GM13977 (cell line): ENCODE measurements around the gene PLXNA2.

Experiments
- DNase-seq: peaks from one replicate; pipeline ENCODE4 v3.0.0; 2012; ENCODE audit warnings: low spot score
- in situ Hi-C: fragments of 300-500 bp; cut with MboI; formaldehyde crosslinking; loops from one replicate; pipeline ENCODE4 v1.12.0; 2022; ENCODE audit warnings: low sequenced_read_pairs, low pct_unique_long_range_greater_than_20kb, mixed read lengths, inconsistent platforms; ENCODE audit not compliant: unreplicated experiment
- TF ChIP-seq, protein P1 (sequence below): IDR thresholded peaks from 2 replicates; pipeline ENCODE4 v1.5.1; 2012; ENCODE audit warnings: mild to moderate bottlenecking, control low read depth; ENCODE audit not compliant: insufficient read depth; ENCODE audit errors: extremely low read depth, missing control alignments

Gene PLXNA2

DNA sequence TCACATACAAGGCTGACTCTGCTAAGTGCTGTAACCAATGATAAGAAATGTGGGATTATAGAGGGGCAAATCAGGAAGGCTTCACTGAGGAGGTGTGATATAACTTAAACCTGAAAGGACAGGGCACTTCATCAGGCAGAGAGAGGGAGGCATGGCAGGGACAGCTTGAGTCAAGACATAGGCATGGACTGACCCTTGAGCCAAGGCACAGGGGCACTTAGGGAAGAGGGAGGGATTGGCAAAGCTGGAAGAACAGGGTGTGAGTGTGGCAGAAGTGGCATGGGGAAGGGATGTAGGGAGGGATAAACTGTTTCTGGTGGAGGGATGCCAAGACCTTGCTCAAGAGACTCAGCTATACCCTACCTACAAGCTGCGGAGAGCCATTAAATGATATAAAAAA, 81.3 kb downstream of the PLXNA2 start:
- TF ChIP-seq, protein P1, sequence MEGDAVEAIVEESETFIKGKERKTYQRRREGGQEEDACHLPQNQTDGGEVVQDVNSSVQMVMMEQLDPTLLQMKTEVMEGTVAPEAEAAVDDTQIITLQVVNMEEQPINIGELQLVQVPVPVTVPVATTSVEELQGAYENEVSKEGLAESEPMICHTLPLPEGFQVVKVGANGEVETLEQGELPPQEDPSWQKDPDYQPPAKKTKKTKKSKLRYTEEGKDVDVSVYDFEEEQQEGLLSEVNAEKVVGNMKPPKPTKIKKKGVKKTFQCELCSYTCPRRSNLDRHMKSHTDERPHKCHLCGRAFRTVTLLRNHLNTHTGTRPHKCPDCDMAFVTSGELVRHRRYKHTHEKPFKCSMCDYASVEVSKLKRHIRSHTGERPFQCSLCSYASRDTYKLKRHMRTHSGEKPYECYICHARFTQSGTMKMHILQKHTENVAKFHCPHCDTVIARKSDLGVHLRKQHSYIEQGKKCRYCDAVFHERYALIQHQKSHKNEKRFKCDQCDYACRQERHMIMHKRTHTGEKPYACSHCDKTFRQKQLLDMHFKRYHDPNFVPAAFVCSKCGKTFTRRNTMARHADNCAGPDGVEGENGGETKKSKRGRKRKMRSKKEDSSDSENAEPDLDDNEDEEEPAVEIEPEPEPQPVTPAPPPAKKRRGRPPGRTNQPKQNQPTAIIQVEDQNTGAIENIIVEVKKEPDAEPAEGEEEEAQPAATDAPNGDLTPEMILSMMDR = no peak
- no peak for DNase-seq
- in situ Hi-C loops = no loop called here

DNA sequence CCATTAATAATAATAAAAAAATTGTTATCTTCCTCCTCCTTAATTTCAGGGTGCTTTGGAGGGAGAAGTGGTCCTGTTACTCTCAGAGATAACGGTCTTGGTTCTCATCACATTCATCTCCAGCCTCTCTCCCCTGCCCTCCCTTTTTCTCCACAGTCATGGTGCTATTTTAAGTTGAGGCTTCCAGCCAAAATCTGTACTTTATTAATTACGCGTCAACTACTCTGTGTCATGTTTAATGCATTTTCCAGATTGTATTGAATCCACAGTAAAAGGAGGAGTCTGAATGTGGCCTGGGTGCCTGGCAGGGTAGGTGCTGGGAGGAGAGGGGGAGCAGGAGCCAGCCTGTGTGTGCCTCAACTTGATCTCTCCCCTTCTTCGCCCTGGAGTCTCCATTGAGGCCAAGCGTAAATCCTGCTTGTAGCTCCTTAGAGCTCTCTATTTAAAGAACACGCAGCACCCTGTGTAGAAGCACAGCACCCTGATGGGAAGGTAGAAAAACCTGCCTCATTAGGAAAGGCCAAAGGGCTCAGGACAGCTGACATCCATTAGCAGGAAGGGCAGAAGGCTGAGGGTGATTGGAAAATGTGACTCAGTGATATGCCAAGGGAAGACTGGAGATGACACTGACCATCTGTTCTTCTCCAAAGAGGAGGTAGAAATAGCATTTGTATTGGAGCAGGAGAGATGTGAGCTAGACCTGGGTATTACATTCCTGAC, 82.4 kb downstream of the PLXNA2 start:
- in situ Hi-C loops = no loop called here
- TF ChIP-seq, protein P1 = no peak
- no peak for DNase-seq

DNA sequence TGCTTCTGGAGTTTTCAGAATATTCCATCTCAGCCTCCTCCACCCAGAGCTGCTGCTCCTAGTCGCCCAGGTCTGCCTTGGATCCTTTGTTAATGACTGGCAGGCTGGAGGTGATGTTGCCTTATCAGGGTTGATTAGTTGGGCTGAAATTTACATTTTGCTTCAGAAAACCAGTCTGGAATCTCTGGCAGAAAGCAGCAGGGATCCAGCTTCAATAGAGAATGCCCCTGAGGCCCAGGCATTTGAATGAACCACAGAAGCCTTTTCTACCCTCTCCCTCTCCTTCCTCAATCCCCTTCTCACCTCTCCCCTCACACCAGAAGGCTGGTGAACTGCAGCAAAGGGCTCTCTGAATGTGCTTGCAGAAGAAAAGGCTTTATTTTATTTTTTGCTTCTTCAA, 83.2 kb downstream of the PLXNA2 start:
- DNase-seq = no peak
- TF ChIP-seq, protein P1 = no peak
- in situ Hi-C loops = no loop called here

DNA sequence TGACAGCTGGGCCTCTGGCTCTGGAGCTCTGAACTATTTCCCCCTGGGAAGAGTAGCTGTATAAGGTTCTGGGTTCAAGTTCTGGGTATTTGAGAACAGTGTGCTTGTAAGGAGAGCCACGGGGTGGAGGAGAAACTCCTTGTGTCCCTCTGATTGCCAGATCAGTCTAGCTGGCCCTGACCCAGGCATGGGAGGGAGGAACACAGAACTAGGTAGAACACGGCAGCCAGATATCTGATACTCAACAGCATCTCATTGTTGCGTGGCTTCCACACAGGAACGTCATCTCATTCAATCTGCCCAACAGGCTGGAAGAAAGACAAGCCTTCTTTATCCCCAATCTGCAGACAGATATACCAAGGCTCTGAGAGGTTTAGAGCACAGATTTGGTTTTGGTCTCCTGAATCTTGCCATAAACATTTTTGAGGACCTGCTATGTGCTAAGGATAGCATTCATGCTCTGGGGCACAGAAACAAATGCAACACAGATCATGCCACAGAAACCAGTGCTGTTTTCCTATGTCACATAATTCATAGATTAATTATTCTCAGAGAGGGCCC, 83.8 kb downstream of the PLXNA2 start:
- TF ChIP-seq, protein P1 = no peak
- in situ Hi-C loops = no loop called here
- DNase-seq = no peak

DNA sequence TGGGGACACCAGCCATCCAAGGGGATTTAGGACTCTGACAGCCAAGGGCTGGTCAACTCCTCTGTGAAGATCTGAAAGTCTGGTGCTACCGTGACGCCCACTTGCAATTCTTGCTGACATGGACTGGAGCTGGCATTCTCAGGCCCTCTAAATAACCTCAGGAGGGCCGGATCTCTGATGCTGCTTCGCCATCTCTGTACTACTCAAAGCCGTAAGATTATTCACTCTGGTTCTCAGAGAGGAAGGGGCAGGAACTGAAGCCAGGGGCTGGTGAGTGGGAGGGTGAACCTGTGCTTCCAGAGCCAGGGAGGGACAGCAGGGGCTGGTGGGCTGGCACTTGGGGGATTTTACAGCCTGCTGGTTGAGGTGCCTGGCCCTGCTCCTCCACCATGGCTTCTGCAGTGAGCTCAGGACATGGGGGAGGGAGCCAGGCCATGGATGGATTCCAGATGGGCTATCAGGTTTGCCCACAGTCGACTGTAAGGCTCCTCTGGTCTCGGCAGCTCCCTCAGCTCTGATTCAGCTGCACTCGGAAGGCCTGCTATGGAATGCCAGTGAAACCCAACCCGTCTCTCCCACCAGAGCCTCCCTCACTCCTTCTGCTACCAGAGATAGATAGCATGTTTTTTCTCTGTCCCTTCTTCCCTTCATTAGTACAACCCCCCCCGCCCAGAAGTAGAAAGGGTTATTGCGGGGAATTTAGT, 84.5 kb downstream of the PLXNA2 start:
- TF ChIP-seq, protein P1 = no peak
- no peak for DNase-seq
- in situ Hi-C loops = no loop called here

DNA sequence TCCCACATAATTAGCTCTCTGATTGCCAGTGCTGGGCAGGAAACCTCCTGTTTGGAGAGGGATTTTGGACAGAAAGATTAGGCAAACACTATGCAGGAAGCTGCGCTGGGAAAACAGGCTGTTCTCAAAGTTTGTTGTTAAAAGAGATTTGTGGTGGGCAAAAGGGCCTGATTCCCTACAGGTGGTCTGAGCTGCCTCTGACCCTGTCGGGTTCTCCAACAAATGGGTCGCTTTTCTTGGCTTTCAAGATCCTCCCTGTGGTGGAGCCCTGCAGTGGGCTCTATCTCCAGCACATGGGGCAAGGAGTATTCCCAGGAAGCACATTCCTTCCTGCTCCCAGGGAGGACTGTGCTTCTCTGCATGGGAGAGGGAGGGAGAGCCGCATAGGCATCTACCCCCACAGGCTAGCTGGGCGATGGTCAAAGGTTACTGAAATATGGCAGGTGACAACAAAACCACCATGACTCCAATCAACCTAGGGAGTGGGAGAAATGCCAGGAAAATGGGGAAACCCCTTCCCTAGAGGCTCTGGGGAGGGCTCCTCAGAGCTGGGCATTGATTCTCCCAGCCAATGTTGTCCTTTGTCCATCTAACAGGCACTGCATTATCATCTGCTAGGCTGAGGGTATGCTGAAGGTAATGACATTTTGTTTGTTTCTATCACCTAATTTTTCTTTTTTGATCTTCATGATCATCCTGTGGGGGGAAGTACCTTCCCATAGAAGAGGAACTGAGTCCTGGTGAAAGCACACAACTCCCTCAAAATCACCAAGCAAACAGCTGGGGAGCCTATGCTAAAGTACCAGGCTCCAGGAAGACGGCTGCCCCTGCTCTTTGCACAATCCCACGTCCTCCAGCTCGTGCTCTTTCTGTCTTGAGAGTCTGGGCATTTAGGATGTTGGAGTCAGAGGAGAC, 85.3 kb downstream of the PLXNA2 start:
- in situ Hi-C loops = no loop called here
- DNase-seq = no peak
- TF ChIP-seq, protein P1 = no peak
